ENCODE results near the gene CCDC91. TPM values are rescaled to one million over a fixed set of nuclear protein-coding genes. Genes with fewer than 3 reads are reported as not detected.

The CCDC91 gene
- total RNA-seq, 2 experiments from 2014 or later: 52.9 to 55.3 TPM

DNA sequence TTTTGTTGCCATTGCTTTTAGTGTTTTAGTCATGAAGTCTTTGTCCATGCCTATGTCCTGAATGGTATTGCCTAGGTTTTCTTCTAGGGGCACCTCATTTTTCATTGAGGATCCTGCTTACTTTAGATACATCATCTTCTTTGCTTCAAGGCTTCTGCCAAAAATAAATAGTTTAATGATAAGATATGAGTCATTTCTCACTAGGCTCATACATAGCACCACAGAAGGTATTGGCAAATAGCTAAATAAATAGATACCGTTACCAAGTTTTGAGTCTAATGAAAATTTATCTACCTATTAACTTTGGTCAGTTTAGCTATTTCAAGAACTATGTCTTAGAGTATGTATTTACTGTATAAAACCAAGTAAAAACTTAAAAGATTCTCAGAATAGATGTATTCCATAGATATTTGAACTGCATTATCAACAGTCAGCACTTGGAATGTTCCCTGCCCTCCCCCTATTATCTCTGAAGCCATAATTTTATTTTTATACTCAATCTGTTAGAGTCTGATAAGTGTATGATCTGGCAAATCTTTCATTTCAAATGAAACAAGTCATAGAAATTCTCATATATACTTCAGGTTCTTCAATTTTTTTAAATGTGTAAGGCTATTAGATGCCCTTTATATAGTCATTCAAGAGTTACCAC, 310.2 kb downstream of the CCDC91 start:
- TF ChIP-seq, protein P1, sequence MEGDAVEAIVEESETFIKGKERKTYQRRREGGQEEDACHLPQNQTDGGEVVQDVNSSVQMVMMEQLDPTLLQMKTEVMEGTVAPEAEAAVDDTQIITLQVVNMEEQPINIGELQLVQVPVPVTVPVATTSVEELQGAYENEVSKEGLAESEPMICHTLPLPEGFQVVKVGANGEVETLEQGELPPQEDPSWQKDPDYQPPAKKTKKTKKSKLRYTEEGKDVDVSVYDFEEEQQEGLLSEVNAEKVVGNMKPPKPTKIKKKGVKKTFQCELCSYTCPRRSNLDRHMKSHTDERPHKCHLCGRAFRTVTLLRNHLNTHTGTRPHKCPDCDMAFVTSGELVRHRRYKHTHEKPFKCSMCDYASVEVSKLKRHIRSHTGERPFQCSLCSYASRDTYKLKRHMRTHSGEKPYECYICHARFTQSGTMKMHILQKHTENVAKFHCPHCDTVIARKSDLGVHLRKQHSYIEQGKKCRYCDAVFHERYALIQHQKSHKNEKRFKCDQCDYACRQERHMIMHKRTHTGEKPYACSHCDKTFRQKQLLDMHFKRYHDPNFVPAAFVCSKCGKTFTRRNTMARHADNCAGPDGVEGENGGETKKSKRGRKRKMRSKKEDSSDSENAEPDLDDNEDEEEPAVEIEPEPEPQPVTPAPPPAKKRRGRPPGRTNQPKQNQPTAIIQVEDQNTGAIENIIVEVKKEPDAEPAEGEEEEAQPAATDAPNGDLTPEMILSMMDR (IDR thresholded peaks at IDR 0.05): no peak
- H3K4me1 Mint-ChIP-seq (ENCODE audit: low read depth): no peaks in the 10 kb centered on the region
- no peaks in the 10 kb centered on the region for H3K9me3 ChIP-seq (ENCODE audit: control insufficient read depth in 1 of 2, insufficient read depth in 1 of 2, low read length in 2 of 2)
- POLR2A ChIA-PET: no interaction called here
- ATAC-seq (ENCODE audit: poor library complexity): no peak
- H3K4me3 Mint-ChIP-seq: no peak overlapping the region
- H3K4me1 ChIP-seq (ENCODE audit: insufficient read depth, low read length): no peaks in the 10 kb centered on the region
- H3K27me3 Mint-ChIP-seq: no peaks in the 10 kb centered on the region
- H3K27me3 ChIP-seq (ENCODE audit: control insufficient read depth in 1 of 2, insufficient read depth in 2 of 2, low read length in 2 of 2): no peaks in the 10 kb centered on the region
- H3K36me3 Mint-ChIP-seq (ENCODE audit: low read depth): peaks cover 73% of the 10 kb centered on the region
- H3K27ac ChIP-seq (ENCODE audit: low read depth in 1 of 2, low read length in 2 of 2): no peak overlapping the region
- H3K27ac Mint-ChIP-seq: no peak overlapping the region
- no peak overlapping the region for H3K4me3 ChIP-seq (ENCODE audit: low read length)
- CTCF ChIA-PET: no interaction called here
- DNase-seq: no peak
- intact Hi-C loops (cut with DNase I, micrococcal nuclease): no loop called here
- H3K36me3 ChIP-seq (ENCODE audit: insufficient read depth, low read length): peaks cover 3% of the 10 kb centered on the region
- H3K9me3 Mint-ChIP-seq: peaks cover 3% of the 10 kb centered on the region

DNA sequence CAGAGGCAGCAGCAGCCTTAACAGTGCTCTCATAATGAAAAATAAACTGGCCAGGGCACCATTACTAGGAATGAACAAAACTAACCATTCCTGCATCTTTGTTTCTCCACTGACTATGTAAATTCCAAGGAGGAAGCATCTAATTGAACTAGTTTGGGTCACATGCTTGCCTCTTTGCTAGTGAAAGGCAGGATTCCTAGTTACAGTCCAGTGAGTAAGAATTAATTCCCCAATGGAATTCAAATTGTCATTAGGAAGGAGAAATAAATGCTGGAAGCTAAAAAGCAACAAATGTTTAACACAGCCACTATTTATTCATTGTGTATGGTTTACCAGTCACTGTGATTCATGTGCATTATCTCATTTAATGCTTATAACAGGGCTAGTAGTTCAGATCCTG, 316.0 kb downstream of the CCDC91 start:
- Mint-ChIP-seq H3K9me3 (peaks cover 7% of the 10 kb centered on the region), H3K27me3 (no peaks in the 10 kb centered on the region), H3K4me1 (ENCODE audit: low read depth) (no peaks in the 10 kb centered on the region), H3K27ac (no peak overlapping the region), H3K4me3 (no peak overlapping the region), H3K36me3 (ENCODE audit: low read depth) (peaks cover 63% of the 10 kb centered on the region)
- H3K4me3 ChIP-seq (ENCODE audit: low read length): no peak overlapping the region
- ATAC-seq (ENCODE audit: poor library complexity) (no peak), DNase-seq (no peak)
- H3K27ac ChIP-seq (ENCODE audit: low read depth in 1 of 2, low read length in 2 of 2): no peak overlapping the region
- intact Hi-C loops (cut with DNase I, micrococcal nuclease): no loop called here
- no peaks in the 10 kb centered on the region for H3K4me1 ChIP-seq (ENCODE audit: insufficient read depth, low read length)
- ChIA-PET CTCF (interaction anchor here (0.6 kb wide), 1 partner anchor 267 kb away, joined by 3 read pairs; no protein-coding TSS in a partner anchor), POLR2A (no interaction called here)
- no peaks in the 10 kb centered on the region for H3K27me3 ChIP-seq (ENCODE audit: control insufficient read depth in 1 of 2, insufficient read depth in 2 of 2, low read length in 2 of 2)
- TF ChIP-seq, protein P1 (IDR thresholded peaks at IDR 0.05): no peak
- H3K9me3 ChIP-seq (ENCODE audit: control insufficient read depth in 1 of 2, insufficient read depth in 1 of 2, low read length in 2 of 2): no peaks in the 10 kb centered on the region
- no peaks in the 10 kb centered on the region for H3K36me3 ChIP-seq (ENCODE audit: insufficient read depth, low read length)

DNA sequence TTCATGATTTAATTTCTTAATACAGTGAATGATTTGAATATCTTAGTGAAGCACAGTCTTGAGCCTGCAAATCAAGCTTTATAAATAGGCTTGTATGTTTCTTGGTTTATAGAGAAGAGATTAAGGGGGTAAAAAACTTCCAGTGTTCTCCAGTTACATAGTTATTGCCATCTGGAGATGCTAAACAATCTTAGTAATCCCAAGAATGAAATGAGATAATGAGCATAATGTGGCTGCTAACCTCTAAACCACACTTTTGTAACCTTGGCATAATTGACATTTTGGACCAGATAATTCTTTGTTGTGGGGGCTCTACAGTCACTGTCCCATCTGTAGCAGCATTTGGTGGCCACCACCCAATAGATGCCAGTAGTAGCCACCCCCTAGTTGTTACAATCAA, 316.8 kb downstream of the CCDC91 start:
- no peak for DNase-seq
- peaks cover 67% of the 10 kb centered on the region for H3K36me3 Mint-ChIP-seq (ENCODE audit: low read depth)
- no peaks in the 10 kb centered on the region for H3K9me3 ChIP-seq (ENCODE audit: control insufficient read depth in 1 of 2, insufficient read depth in 1 of 2, low read length in 2 of 2)

More for the DNA sequence above, 316.8 kb downstream of the CCDC91 start:
- no peak for ATAC-seq (ENCODE audit: poor library complexity)
- no peaks in the 10 kb centered on the region for H3K27me3 ChIP-seq (ENCODE audit: control insufficient read depth in 1 of 2, insufficient read depth in 2 of 2, low read length in 2 of 2)
- H3K4me3 ChIP-seq (ENCODE audit: low read length): no peak overlapping the region
- TF ChIP-seq, protein P1 (IDR thresholded peaks at IDR 0.05): no peak
- H3K27me3 Mint-ChIP-seq: no peaks in the 10 kb centered on the region
- intact Hi-C loops (cut with DNase I, micrococcal nuclease): no loop called here
- no peaks in the 10 kb centered on the region for H3K4me1 ChIP-seq (ENCODE audit: insufficient read depth, low read length)
- no peak overlapping the region for H3K4me3 Mint-ChIP-seq
- no peak overlapping the region for H3K27ac Mint-ChIP-seq
- H3K36me3 ChIP-seq (ENCODE audit: insufficient read depth, low read length): no peaks in the 10 kb centered on the region
- peaks cover 4% of the 10 kb centered on the region for H3K9me3 Mint-ChIP-seq
- H3K27ac ChIP-seq (ENCODE audit: low read depth in 1 of 2, low read length in 2 of 2): no peak overlapping the region
- ChIA-PET POLR2A (no interaction called here), CTCF (no interaction called here)
- H3K4me1 Mint-ChIP-seq (ENCODE audit: low read depth): no peaks in the 10 kb centered on the region
